Coronary artery (tissue), 2 donors: ENCODE data around the gene GDPGP1.
A peak's percentile ranks its signal among the peaks of the same experiment; 100 is the strongest.

Experiments used
- DNase-seq: peaks from one replicate; pipeline ENCODE4 v3.0.0-alpha.2; 2017; ENCODE audit warnings: low spot score
- H3K27ac ChIP-seq, 2 donors: fragments of 200-600 bp; sonication (generic); one replicate each; pipeline ENCODE4 v1.5.1; 2016 to 2019
- H3K4me3 ChIP-seq: fragments of 200-600 bp; sonication (generic); 2 replicates; pipeline ENCODE4 v1.5.1; 2016; ENCODE audit warnings: mild to moderate bottlenecking, moderate library complexity
- TF ChIP-seq, protein P1 (sequence below): fragments of 200-600 bp; sonication (generic); IDR thresholded peaks from one replicate; pipeline ENCODE4 v1.5.1; 2019; ENCODE audit warnings: antibody characterized with exemption

Gene GDPGP1

GRCh38 chr15:90232941-90233386, 1.0 kb upstream of the GDPGP1 start:
- TF ChIP-seq, protein P1, sequence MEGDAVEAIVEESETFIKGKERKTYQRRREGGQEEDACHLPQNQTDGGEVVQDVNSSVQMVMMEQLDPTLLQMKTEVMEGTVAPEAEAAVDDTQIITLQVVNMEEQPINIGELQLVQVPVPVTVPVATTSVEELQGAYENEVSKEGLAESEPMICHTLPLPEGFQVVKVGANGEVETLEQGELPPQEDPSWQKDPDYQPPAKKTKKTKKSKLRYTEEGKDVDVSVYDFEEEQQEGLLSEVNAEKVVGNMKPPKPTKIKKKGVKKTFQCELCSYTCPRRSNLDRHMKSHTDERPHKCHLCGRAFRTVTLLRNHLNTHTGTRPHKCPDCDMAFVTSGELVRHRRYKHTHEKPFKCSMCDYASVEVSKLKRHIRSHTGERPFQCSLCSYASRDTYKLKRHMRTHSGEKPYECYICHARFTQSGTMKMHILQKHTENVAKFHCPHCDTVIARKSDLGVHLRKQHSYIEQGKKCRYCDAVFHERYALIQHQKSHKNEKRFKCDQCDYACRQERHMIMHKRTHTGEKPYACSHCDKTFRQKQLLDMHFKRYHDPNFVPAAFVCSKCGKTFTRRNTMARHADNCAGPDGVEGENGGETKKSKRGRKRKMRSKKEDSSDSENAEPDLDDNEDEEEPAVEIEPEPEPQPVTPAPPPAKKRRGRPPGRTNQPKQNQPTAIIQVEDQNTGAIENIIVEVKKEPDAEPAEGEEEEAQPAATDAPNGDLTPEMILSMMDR, result peak; percentile 17
- peak overlapping the region; percentile 93 to 94 for H3K27ac ChIP-seq
- no peak for DNase-seq
- peak overlapping the region; percentile 88 for H3K4me3 ChIP-seq

GRCh38 chr15:90233387-90234095, 468 bp upstream of the GDPGP1 start, which contains the start of gene CIB1:
Gene CIB1 (minus strand): TSS chr15:90233941. CDS start chr15:90233885, 56 bp downstream.
- TF ChIP-seq, protein P1, result peak; percentile 4
- Histone ChIP-seq H3K27ac (peak within 1 kb of the TSS; percentile 93 to 94), H3K4me3 (peak within 1 kb of the TSS; percentile 88)
- peak; percentile 98 for DNase-seq

DNA sequence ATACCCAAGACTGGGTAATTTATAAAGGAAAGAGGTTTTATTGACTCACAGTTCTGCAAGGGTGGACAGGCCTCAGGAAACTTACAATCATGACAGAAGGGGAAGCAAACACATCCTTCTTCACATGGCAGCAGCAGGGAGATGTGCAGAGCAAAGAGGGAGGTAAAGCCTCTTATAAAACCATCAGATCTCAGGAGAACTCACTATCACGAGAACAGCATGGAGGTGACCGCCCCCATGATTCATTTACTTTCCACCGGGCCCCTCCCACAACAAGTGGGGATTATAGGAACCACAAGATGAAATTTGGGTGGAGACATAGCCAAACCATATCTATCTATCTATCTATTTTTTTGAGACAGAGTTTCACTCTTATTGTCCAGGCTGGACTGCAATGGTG, 5.4 kb downstream of the GDPGP1 start:
- Histone ChIP-seq H3K27ac (no peak overlapping the region), H3K4me3 (no peak overlapping the region)
- no peak for DNase-seq
- TF ChIP-seq, protein P1, result no peak

DNA sequence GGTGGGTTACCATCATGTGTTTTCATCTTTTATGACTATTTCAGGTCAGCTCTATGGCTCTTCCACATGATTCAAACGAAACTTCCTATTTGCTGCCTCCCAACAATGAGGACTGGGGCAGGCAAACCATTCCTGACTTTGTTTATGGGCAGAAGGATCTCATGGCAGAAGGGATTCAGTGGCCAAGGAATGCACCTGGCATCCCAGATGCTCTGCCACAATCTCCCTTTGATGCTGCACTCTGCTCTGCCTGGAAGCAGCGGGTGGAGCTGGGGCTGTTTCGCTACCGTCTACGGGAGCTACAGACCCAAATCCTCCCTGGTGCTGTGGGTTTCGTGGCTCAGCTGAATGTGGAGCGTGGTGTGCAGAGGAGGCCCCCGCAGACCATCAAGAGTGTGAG, 6.8 kb downstream of the GDPGP1 start:
- TF ChIP-seq, protein P1, result no peak
- DNase-seq, result no peak
- Histone ChIP-seq H3K4me3 (no peak overlapping the region), H3K27ac (no peak overlapping the region)

DNA sequence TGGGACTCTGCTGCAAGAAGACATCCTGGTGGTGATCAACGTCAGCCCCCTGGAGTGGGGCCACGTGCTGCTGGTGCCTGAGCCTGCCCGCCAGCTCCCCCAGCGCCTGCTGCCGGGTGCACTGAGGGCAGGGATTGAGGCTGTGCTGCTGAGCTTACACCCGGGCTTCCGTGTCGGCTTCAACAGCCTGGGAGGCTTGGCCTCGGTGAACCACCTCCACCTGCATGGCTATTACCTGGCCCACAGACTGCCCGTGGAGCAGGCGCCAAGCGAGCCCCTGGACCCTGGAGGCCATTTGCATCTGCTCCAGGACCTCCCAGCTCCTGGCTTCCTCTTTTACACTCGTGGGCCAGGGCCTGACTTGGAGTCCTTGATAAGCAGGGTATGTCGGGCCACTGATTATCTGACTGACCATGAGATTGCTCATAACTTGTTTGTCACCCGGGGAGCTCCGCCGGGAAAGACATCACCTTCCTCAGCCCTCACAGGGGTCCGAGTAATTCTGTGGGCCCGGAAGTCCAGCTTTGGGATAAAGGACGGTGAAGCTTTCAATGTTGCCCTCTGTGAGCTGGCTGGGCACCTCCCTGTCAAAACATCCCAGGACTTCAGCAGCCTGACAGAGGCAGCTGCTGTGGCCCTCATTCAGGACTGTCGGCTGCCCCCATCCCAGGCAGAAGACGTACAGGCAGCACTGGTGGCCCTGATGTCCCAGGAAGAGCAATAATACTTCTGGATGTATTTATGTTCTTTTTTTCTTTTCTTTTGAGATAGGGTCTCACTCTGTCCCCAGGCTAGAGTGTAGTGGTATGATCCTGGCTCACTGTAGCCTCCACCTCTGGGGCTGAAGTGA, 7.6 kb downstream of the GDPGP1 start:
- Histone ChIP-seq H3K4me3 (no peak overlapping the region), H3K27ac (no peak overlapping the region)
- DNase-seq, result no peak
- TF ChIP-seq, protein P1, result no peak

DNA sequence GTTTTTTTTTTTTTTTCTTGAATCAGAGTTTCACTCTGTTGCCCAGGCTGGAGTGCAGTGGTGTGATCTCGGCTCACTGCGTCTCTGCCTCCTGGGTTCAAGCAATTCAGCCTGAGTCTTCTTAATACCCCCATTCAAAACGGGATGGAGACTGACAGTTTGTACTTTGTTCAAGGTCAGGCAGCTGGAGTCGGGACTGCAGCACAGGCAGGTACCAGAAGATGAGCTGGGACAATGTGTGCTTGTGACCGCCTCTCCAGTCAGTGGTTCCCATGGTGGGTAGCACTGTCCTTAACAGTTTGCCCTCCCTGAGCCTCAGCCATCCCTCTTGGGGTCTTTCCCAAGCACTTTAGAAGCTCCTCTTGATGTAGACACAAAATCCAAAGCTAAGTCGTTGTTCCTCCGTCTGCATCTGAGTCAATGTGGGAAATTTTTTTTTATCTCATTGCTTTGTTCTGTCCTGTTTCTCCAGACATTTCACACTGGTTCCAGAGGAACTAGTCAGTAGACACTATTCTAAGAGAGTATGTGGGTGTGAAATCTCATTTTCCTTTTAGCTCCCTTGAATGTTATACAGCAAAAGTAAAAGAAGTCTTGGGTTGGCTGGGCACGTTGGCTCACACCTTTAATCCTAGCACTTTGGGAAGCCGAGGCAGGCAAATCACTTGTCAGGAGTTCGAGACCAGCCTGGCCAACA, 10.1 kb downstream of the GDPGP1 start:
- no peak for DNase-seq
- TF ChIP-seq, protein P1, result no peak
- Histone ChIP-seq H3K4me3 (no peak overlapping the region), H3K27ac (no peak overlapping the region)
